ENCODE data around the gene TTLL11. TPM values are rescaled to one million over a fixed set of nuclear protein-coding genes. Genes with fewer than 3 reads are reported as not detected.

The TTLL11 gene
- total RNA-seq, 2 donors from 2014 or later: 11.7 to 11.9 TPM

- intact Hi-C loops (cut with DNase I): no loop called here
- Histone ChIP-seq H3K36me3 (no peaks in the 10 kb centered on the region), H3K9me3 (no peaks in the 10 kb centered on the region), H3K27ac (no peak overlapping the region), H3K4me1 (replicated peaks) (no peaks in the 10 kb centered on the region), H3K27me3 (replicated peaks; ENCODE audit: insufficient read depth) (no peaks in the 10 kb centered on the region), H3K4me3 (no peak overlapping the region)
- 93% methylated on average over 8 of the region's 8 CpGs for WGBS
- TF ChIP-seq CTCF (IDR thresholded peaks at IDR 0.05) (no peak), POLR2A (IDR thresholded peaks at IDR 0.05) (no peak), POLR2AphosphoS5 (IDR thresholded peaks at IDR 0.05) (no peak)
- DNase-seq (ENCODE audit: low spot score): no peak
Observed at GRCh38 chr9:121880343-121880898, 212.7 kb downstream of the TTLL11 start.

DNA sequence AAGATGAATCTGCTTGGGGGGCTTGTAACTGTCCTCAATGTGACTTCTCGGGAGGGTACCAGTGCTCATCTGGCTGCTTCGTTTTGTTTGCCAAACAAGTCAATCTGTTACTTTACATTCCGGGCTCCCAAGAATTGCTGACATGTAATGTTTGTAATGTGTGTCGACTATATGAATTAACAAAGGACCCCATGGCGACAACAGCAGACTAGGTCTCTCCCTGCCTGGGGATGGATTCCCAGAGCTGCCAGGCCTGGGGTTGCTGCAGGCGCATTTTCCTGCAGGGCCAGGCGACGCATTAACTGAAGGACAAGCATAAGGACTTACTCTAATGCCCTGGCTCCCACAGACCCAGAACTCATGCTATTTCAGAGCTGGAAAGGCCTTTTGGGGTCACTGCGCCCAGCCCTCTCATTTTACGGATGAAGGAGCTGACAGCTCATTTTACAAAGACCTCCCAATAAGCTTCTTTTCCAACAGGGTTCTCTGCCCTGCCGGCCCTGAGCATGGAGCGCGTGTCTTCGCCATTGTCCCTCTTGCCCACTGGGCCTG is 214.8 kb downstream of the TTLL11 start:
- H3K36me3 ChIP-seq: no peaks in the 10 kb centered on the region
- 95% methylated on average over 14 of the region's 14 CpGs for WGBS
- no peak overlapping the region for H3K27ac ChIP-seq
- H3K4me3 ChIP-seq: no peak overlapping the region
- no peaks in the 10 kb centered on the region for H3K4me1 ChIP-seq (replicated peaks)
- TF ChIP-seq POLR2AphosphoS5 (IDR thresholded peaks at IDR 0.05): no peak
- no peak for TF ChIP-seq CTCF (IDR thresholded peaks at IDR 0.05)
- TF ChIP-seq POLR2A (IDR thresholded peaks at IDR 0.05): no peak
- no peaks in the 10 kb centered on the region for H3K9me3 ChIP-seq
- intact Hi-C loops (cut with DNase I): no loop called here
- no peak for DNase-seq (ENCODE audit: low spot score)
- H3K27me3 ChIP-seq (replicated peaks; ENCODE audit: insufficient read depth): no peaks in the 10 kb centered on the region

GRCh38 chr9:121876658-121877271 is 216.3 kb downstream of the TTLL11 start:
- H3K27me3 ChIP-seq (replicated peaks; ENCODE audit: insufficient read depth): no peaks in the 10 kb centered on the region
- TF ChIP-seq POLR2AphosphoS5 (IDR thresholded peaks at IDR 0.05) (no peak), POLR2A (IDR thresholded peaks at IDR 0.05) (no peak), CTCF (IDR thresholded peaks at IDR 0.05) (no peak)
- H3K4me3 ChIP-seq: no peak overlapping the region
- H3K4me1 ChIP-seq (replicated peaks): no peaks in the 10 kb centered on the region
- no peak for DNase-seq (ENCODE audit: low spot score)
- no peaks in the 10 kb centered on the region for H3K9me3 ChIP-seq
- no peak overlapping the region for H3K27ac ChIP-seq
- no peaks in the 10 kb centered on the region for H3K36me3 ChIP-seq
- 85% methylated on average over 13 of the region's 13 CpGs for WGBS
- intact Hi-C loops (cut with DNase I): no loop called here

DNA sequence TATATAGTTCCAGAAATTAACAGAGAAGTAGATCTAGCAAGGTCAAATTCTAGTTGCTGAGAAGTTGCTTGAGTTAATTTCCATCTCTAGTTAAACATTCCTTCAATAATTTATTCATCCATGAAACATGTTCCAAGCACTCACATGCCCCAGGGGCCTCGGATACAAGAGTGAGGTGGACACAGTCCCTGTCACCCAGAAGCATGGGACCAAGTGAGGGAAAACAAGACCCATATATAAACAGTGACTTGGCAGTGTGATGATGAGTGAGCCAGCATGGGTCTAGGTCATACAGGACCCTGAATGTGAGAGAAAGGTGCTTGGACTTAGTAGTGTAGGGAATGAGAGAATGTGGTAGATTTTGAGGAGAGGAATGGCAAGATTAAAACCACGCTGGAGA is 216.9 kb downstream of the TTLL11 start:
- no peak overlapping the region for H3K4me3 ChIP-seq
- no peaks in the 10 kb centered on the region for H3K27me3 ChIP-seq (replicated peaks; ENCODE audit: insufficient read depth)
- TF ChIP-seq POLR2AphosphoS5 (IDR thresholded peaks at IDR 0.05): no peak
- no peak for TF ChIP-seq CTCF (IDR thresholded peaks at IDR 0.05)
- no peaks in the 10 kb centered on the region for H3K36me3 ChIP-seq
- no peaks in the 10 kb centered on the region for H3K4me1 ChIP-seq (replicated peaks)
- intact Hi-C loops (cut with DNase I): no loop called here
- no peak for DNase-seq (ENCODE audit: low spot score)
- 82% methylated on average over 2 of the region's 2 CpGs for WGBS
- no peaks in the 10 kb centered on the region for H3K9me3 ChIP-seq
- no peak overlapping the region for H3K27ac ChIP-seq

DNA sequence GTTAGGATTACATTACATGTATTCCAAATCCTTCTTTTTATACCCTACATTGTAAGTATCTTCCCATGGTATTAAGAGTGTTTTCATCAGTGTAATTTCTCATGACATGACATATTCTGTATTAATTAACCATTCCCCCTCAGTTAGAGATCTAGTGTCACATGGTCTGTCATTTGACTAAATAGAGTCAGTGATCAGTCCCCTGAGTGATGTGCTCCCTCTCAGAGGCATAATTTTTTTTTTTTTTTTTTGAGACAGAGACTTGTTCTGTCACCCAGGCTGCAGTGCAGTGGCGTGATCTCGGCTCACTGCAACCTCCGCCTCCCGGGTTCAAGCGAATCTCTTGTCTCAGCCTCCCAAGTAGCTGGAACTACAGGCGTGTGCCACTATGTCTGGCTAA is 218.6 kb downstream of the TTLL11 start:
- no peak overlapping the region for H3K27ac ChIP-seq
- no peak overlapping the region for H3K4me3 ChIP-seq
- no peaks in the 10 kb centered on the region for H3K4me1 ChIP-seq (replicated peaks)
- intact Hi-C loops (cut with DNase I): no loop called here
- H3K9me3 ChIP-seq: no peaks in the 10 kb centered on the region
- WGBS: 97% methylated on average over 6 of the region's 6 CpGs
- H3K27me3 ChIP-seq (replicated peaks; ENCODE audit: insufficient read depth): no peaks in the 10 kb centered on the region
- DNase-seq (ENCODE audit: low spot score): no peak
- no peaks in the 10 kb centered on the region for H3K36me3 ChIP-seq
- TF ChIP-seq POLR2A (IDR thresholded peaks at IDR 0.05) (no peak), POLR2AphosphoS5 (IDR thresholded peaks at IDR 0.05) (no peak), CTCF (IDR thresholded peaks at IDR 0.05) (no peak)

Measured in prostate gland (tissue), 2 donors.